Amniotic stem cell (primary cell): ENCODE data around the gene SCNN1A.

Experiments
- DNase-seq: peaks from one replicate; lab custom pipeline; 2025; lab: John Stamatoyannopoulos, UW

SCNN1A gene

DNA sequence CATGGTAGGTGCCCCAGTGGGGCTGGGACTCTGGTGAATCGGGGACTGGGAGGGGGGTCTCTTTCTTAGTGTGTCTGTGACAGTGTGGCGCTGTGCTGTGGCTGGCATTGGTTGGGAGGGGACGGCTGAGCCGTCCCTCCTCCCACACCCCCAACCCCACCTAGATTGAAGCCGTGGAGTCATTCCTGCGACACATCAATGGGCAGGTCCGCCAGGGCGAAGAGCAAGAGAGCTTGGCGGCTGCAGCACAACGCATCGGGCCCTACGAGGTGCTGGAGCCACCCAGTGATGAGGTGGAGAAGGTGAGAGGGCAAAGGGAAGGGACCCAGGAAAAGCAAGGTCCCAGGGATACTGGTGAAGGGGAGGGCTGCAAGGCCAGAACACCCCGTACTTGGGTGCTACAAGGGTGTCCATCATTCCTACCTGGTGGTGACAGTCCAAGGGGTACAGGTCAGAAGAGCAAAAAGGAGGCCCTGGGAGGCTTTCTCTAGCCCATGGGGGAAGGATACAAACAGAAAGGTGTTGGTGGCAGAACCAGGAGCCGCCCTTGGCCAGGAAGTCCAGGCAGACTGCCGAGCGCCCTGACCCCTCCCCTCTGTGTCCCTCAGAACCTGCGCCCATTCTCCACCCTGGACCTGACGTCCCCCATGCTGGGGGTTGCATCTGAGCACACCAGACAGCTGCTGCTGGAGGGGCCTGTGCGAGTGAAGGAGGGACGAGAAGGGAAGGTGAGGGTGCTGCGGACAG is 57.5 kb downstream of the SCNN1A start:
- DNase-seq = no peak

DNA sequence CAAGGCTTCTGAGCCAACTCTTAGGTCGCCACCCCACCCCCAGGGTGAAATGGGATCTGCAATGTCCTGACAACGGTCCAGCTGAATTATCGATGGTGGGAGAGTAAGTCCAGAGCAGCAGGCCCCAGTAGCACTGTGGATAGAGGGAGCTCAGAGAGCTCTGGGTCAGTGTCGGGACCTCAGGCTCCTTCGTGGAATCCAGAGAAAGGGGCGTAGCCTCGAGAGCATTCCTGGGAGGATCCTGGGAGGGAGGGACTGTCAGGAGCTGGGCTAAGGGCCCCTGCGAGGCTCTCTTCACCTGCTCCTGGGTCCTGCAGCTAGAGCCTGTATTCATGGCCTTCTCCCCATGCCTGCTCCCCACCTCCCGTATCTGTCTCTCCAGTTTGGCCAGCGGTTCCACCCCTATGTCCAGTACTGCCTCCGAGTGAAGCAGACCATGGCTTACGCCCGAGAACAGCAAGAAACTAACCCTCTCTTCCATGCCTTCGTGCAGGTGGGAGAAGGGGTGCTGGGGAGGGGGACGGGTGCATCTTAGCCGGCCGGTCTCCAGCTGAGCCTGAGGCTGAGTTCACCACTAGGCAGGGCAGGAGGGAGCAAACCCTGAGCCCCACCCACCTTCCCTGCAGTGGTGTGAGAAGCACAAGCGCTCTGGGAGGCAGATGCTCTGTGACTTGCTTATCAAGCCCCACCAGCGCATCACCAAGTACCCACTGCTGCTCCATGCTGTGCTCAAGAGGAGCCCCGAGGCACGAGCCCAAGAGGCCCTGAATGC is 58.3 kb downstream of the SCNN1A start:
- DNase-seq = no peak

DNA sequence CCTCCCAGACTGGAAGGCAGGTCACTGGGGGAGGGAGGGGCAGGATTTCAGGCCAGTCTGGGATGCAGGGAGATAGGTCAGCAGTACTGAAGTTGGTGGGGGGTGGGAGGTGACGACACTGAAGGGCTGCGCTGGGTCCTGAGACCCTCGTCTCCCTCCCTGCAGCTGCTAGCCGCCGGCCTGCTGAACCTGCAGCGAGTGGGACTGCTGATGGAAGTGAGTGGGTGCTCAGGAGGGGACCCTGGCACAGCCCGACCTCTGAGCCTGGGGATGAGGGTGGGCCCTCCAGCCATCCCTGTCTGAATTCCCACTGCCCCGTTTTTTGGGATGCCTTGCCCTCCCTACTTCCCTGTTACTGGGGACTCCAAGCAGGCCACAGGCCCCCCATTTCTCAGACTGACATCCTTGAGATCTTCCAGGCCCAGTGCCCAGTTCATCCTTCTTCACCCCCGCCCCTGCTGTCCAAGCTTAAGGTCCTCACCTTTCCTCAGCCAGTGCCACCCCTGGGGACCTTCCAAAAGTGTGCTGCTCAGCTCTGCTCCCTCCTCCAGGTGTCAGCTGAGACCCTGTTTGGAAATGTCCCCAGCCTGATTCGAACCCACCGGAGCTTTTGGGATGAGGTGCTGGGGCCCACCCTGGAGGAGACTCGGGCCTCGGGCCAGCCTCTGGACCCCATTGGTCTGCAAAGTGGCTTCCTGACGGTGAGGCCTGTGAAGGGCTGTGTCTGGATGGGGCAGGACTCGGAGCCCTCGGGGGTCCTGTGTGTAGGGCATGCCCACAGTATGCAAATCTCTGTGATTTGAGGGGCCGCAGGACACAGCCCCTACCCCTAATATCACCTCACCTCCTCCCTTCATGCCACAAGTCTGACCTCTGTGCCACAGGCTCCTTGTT is 59.4 kb downstream of the SCNN1A start:
- no peak for DNase-seq

DNA sequence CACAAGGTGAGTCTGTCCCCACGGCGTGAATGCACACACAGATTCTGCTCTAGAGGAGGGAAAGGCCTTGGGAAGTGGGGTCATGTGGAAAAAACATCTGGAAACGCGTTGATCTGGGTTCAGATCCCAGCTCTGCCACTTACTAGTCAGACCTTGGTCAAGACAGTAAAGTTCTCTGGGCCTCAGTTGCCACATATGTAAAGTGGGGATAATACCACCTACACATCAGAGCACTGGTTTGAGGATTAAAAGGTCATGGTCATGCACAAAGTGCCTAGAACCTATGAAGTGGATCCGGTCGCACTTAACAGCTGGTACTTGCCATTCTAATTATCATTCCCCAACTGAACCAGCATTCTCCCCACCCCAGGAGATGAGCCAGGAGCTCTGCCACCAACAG is 60.2 kb downstream of the SCNN1A start:
- no peak for DNase-seq

DNA sequence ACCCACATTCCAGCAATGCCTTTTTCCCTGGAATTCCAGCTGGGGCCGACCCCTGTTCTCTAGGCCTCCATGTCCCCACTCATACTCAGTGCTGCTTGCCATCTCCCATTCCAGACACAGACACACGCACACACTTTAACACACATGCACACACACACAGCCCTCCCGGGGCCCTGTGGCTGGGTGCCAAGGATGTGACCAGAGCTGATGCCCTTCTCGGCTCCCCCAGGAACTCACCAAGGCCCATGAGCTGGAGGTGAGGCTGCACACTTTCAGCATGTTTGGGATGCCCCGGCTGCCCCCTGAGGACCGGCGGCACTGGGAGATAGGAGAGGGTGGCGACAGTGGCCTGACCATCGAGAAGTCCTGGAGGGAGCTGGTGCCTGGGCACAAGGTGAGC is 60.6 kb downstream of the SCNN1A start:
- no peak for DNase-seq

DNA sequence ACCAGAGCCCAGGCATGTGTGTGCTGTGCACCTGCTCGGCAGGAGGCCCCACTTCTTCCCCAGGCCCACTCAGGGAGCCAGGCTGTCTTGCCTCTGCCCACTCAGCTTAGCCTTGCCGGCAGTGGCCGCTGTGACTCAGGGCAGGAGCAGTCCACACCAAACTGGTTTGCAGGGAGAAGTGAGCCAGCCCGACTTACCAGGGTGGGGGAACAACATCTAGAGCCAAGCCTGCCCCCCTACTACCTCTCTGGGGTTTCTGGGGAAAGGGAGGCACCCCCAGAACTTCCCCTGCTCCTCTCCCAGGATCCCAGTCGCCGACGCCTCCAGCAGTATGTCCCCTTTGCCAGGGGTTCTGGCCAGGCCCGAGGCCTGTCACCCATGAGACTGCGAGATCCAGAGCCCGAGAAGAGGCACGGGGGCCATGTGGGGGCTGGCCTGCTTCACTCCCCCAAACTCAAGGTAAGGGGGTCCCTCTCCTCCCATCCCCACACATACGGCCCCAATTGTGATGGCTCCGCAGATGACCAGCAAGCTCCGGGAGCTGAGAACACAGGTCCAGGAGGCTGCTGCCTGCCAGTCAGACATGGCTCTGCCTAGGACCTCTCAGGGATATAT is 61.9 kb downstream of the SCNN1A start:
- DNase-seq = no peak

DNA sequence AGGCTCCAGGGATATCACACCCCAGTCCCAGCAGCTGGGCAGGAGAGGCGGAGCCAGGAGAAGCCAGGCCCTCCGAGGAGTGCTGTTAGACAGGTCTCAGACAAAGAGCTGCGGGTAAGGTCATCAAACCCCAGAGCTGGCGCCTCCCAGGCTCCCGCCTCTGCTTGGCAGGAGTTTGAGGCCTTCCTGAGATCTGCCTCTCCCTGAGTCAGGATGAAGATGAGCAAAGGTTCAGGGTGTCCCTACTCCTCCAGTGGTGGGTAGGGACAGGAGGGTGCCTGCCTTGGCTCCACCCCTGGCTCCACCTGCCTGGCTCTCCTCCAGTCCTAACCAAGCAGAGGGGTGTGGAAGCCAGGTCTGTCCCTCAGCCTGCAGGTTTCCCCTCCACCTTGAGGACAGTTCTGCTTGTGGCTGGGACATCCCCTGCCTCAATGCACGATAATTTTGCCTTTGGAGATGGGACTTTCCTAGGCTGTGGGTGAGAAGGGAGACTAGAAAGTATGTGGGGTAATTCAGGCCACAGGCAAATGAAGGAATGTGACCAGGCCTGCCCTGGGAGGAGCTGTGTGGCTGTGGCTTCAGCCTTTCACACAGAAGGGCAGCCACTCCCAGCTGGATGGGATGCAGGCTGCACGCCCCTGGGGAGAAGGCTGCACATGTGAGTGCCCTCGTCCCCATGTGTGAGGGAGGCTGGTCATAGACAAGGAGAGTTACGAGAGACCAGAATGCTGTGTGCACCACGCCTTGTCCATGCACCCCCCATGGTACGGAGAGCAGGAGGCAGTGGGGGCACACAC is 62.6 kb downstream of the SCNN1A start:
- no peak for DNase-seq

DNA sequence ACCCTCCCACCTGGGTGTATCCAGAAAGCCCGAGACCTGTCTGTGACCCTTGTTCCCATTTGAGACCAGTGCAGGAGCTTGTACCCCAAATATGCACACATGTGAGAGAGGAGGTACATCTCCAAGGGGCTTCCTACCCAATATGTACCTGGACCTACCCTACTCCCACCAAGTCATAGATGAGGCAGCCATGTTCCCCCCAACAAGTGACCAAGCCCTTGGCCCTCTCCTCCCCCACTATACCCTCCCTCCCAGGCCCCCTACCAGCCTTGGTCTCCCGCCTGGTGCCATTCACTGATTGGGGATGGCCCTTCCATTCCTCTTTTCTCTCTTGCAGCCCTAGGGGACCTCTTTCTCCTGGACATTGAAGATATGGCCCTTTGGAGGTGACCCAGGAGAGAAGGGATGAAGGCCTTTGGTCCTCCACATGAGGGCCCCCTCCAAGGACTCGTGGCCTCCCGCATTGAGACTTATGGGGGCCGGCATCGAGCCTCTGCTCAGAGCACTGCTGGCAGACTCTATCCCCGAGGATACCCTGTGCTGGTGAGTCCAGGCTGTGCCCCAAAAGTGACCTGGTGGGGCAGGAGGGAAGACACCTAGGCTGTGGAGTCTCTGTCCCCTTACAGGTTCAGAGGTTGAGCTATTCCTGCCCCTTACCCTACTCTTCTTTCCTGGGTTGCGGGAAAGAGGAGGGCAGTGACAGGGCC is 63.4 kb downstream of the SCNN1A start:
- DNase-seq = no peak

DNA sequence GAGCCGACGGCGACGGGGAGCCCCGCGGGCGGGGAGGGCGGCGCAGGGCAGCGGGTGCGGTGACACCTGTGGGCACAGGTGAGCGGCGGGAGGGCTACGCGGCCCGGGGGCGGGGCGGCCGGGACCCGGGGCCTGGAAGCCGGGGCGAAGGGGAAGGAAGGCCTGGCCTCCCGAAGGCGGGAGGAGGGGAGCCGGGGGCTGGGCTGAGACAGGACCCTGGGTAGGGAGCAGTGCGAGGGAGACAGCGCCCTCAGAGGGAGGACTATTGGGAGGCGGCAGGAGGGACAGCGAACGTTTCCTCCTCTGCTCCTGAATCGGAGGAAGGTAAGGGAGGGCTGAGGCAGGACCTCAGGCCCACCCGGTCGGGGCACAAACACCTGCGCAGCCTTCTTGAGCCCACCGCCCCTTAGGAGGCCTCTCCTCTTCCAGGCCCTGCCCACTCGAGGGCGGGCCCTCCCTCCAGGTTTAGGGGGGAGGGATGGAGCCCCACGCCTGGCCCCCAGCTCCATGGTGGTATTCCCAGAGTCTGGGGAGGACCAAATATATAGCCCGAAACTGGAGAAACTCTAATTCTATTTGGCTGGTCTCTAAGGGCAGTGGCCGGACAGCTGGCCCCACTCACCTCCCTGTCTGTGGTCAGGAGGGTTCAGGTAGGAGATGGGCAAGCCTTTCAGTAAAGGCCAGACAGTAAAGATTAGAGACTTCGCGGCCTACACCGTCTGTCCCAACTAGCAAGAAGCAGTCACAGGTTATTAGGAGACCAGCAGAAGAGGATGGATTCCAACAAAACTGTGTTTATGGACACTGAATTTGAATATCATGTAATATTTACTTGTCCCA is 64.4 kb downstream of the SCNN1A start:
- DNase-seq = no peak

DNA sequence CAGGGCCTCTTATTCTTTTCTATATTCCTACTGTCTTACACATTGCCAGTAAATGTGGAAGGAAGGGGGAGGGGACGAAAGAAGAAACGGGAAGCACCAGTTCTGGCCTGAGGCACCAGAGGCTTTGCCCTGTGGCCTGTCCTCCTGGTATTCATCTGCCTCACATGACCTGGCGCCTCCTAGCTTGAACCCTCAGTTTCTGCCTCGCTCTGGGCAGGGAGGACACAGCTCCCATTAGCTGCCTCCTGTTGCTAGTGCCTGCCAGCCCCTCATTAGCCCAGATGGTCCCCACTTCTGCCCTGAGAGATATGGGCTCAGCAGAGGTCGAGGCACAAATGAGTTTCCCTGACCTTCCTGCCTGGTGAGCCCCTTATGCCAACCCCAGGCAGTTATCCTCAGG is 67.8 kb downstream of the SCNN1A start:
- DNase-seq = no peak

DNA sequence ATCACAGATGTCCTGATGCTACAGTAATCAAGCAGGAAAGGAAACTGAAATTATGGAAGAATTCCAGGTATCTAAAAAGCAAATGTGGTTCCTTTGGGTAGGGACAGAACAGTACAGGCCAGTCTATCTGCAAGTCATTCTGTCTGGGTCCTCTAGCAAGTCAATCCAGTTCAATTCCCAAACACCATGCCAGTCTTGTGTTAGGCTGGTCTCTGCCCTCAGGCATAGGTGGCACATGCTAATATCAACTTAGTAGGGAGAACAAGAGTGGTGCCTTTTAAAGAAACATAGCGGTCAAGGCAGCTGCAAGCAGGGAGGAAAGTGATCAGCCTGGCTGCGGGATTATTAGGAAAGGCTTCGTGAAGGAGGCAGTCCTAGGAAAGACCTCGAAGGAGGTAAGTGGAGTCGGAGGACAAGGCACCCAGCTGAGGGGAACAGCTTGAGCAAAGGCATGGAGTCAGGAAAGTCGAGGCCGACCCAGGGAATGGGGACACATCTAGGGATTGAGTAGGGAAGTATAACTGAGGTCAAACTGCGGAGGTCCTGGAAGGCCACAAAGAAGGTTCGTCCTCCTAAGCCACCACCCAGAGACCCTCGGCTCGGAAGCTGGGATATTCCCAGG is 68.7 kb downstream of the SCNN1A start:
- DNase-seq = no peak

DNA sequence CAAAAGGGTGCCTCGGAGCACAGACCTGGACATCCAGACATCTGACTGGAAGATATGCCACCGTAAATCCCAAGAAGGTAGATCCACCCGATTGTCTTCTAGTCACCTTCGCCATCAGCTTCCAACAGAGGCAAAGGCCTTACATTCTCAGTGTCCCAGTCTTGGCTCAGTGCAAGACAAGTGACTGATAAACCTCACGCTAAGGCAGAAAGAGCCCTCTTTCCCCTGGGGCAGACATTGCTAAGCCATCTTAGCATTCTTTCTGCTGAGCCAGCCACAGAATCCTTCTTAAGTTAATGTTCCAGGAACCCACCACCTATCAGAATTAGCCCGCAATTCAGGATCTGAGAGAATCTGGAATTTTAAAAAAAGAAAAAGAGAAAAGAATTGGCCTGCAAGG is 69.2 kb downstream of the SCNN1A start:
- DNase-seq = no peak

DNA sequence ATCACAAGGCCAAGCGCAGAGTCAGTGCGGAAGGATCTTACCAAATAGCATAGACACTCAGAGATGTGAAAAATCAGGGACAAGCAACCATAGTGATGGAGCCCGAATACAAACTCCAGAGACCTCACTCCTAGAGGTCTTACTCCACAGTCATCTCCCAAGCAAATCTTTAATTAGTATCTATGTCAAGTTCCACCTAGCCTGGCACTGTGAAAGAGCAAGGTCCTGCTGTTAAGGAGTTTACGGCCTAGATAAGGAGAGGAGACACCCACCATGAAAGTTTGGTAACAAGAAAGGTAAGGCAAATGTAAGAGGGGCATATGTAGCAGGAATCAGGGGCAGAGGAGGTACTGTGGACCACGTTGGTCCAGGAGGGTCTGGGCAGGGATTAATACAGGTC is 72.3 kb downstream of the SCNN1A start:
- DNase-seq = no peak

DNA sequence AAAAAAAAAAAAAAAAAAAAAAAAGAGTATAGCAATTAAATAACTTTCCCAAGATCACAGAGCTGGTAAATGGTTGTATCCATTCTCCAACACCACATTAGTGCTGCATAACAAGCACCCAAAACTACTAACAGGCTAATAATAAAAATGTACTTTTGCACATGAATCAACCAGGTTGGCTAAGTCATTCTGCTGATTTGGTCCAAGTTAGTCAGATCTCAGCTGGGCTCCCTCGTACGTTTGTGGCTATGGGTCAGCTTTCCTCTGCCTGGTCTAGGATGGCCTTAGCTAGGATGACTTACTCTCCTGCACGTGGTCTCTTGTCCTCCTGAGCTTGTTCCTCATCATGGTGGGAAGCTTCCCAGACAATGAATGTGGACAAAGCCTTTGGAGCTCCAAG is 72.7 kb downstream of the SCNN1A start:
- no peak for DNase-seq

DNA sequence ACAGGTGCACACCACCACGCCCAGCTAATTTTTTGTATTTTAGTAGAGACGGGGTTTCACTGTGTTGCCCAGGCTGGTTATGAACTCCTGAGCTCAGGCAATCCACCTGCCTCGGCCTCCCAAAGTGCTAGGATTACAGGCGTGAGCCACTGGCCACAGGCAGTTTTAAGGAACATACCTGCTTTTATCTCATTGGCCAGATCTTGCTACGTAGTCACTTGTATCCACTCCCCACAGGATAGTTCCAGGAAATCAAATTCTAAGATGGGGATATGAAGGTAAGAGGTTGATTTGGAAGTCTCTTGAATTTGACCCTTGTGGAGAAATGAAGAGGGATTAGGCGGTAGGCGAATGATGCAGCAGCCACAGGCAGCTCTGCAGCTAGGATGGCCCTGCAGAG is 73.6 kb downstream of the SCNN1A start:
- no peak for DNase-seq

DNA sequence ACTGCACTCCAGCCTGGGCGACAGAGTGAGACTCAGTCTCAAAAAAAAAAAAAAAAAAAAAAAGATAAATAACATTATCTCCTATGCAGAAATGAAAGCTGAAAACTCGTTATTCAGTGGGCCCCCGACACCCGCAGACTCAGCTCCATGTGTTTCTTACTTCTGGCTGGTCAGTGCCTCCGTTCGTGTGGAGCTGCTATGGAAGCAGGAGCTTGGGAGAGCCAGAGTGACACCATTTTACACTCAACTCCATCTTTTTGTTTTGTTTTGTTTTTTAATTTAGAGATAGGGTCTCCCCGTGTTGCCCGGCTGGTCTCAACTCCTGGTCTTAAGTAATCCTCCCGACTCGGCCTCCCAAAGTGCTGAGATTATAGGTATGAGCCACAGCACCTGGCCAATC is 78.2 kb downstream of the SCNN1A start:
- DNase-seq = no peak
